HL-60/S4 treated with retinoic acid at 250 ng/mL for 4 days and 3 days (cell line): Measurements from ENCODE around the gene BTRC.

Experiments
- in situ Hi-C: fragments of 300-500 bp; cut with MboI; formaldehyde crosslinking; loops from 2 replicates; pipeline ENCODE4 v1.7.0; 2022; ENCODE audit warnings: low sequenced_read_pairs

The BTRC gene

DNA sequence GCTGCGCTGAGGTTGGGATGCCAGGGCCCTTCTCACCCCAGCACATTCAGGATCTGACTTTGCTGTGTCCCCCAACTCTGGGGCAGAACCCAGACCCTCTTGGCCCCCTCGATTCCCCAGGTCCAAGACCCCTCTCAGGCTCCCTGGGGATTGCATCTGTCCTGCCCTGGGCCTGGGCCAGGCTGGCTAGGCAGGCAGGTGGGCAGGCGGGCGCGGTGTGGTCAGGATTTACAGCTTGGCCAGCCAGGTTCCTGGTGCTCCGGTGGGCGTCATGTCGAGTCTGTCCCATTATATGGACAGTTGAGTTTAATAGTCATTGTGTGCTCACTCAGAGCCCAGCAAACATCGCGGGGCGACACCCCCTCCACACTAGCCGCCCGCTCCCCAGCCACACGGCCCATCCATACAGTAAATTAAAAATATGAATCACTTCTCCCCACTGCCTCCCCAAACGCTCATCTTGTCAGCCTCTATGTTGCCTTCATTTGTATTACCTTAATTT is 210.6 kb downstream of the BTRC start:
- in situ Hi-C loops: no loop called here

DNA sequence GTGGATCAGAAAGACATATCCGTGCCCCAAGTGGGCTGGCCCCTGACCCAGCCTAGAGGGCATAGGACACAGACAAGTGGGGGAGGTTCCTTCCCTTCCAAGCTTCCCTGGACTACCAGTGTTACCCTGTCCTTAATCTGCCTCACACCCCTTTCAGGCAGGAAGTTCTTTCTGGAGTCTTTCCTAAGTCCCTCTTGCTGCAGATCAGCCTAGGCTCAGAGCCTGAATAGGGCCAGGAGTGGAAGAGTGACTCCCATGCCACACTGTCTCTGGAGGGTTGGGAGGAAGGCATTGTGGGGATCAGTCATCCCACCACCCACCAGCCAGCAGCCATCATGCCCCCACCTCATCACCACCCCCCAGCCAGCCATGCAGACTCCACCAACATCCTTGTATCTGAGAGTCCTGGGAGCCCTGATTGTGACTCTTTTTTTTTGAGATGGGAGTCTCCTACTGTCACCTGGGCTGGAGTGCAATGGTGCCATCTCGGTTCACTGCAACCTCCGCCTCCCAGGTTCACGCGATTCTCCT is 211.5 kb downstream of the BTRC start:
- in situ Hi-C loops: no loop called here

DNA sequence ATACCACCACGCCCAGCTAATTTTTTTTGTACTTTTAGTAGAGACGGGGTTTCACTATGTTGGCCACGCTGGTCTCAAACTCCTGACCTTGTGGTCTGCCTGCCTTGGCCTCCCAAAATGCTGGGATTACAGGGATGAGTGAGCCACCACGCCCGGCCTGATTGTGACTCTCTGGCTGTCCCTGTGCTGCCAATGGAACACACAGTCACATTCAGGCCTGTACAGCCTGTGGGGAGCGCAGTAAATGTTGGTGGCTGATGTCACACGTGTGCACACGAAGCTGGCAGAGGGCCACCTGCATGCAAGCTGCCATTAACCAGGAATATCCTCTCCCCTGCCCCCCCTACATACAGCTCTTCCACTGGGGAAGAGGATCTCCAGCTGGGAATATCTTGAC is 212.0 kb downstream of the BTRC start:
- in situ Hi-C loops: no loop called here

DNA sequence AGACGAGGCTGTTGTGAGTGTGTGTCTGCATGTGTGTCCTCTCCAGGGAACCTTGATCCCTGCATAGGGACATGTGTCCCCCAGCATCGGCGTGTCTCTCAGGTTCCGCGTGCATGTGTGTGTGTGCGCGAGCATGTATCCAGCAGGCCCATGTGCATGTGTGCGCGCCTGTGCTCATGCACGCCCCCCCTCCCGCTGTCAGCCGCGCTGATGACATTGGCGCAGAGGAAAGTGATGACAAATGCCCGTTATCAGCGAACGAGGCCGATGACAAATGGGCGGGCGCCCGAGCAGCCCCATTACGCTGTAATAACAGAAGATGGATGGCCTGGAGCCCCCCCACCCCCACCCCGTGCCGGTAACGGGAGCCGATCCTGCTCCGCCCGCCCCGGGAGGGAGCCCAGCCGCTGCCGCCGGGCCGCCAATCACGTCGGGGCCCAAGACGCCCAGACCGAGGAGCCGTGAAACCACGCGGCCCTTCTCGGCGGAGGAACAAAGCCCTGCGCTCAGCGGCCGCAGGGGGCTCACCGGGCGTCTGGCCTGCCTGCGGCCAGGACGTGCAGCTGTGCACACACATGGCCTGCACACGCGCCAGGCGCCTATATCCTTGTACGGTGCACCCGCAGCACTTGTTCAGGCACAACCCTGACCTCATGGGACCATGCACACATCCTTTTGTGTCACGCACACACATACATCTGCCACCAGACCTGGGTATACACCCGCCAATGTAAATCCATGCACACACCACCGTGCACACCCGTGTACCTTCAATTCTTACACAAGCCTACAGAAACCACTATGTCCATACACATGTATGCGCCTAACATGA is 212.6 kb downstream of the BTRC start:
- in situ Hi-C loops: no loop called here

DNA sequence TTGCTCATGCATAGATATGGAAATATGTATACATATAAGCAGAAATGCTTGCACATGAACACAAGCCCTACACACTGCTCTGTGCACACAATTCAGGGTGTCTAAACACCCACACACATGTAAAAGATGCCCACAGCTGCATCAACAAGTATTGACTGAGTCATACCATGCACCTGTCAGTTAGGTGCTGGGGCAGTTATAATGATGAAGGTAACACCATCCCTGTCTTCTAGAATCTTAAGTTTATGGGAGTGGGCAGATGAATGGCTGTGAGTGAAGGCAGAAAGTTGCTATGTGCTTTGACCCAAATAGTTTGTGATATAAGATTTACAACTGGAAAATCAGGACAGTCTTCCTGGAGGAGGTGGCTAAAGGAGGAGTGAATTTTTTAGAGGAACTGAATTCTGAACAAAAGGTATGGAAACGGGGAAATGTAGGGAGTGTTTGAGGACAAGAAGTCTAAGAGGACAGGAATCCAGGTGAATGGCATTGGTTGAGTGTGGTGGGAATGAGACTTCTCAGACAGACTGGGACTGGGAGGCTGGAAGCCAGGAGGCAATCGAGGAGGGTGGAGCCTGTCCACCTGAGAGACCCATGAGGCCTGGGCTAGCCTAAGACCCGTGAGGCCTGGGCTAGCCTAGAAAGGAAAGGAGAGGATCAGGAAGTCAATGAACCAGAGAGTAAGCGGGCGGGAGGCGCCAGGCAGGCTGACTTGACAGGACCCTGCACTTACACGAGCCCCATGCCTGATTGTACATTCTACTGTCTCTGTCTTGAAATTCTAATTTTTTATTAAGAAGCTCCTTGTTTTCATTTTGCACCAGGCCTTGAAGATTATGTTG is 213.4 kb downstream of the BTRC start:
- in situ Hi-C loops: no loop called here

DNA sequence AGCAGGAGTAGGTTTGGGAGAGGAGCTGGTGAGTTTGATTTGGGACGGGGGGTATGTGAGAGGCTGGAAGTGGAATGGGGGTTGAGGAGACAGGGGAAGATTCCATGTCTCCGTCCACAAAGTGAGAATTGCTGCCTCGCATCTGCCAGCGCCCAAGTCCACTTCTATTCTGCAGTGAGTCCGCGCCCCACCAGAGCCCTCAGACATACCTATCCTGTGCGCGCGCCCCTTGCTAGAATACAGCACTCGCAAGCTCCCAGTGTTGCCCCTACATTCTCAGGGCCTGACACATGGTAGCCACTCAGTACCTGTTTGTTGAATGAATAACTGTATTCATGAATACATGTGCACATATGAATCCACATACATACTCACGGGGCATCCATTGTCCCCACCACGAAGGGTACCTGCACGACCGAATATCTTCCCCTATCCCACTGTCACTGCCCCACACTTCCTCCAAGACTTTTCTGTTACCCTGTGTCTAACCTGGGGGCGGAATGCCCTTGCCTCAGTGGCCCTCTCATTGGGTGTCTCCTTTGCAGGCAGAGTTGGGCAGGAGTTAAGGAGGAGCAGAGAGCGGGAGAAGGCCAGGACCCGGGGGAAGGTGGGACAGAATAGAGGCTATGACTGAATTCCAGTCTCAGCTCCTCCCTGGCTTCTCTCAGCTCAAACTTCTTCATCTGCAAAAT is 214.2 kb downstream of the BTRC start:
- in situ Hi-C loops: no loop called here

DNA sequence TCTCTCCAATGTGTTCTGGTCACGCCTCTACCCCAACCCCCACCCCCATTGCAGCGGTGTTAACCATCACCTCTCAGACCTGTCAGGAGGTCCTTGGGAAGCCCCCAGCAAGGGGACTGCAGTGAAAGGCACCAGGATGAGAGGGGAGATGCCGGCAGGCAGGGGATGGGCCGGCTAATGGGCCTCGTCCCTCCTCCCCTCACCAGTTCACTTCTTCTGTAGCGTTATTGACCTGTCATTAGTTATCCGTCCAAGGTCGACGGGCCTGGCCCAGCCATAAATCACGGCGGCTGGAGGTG is 215.3 kb downstream of the BTRC start:
- in situ Hi-C loops: no loop called here

DNA sequence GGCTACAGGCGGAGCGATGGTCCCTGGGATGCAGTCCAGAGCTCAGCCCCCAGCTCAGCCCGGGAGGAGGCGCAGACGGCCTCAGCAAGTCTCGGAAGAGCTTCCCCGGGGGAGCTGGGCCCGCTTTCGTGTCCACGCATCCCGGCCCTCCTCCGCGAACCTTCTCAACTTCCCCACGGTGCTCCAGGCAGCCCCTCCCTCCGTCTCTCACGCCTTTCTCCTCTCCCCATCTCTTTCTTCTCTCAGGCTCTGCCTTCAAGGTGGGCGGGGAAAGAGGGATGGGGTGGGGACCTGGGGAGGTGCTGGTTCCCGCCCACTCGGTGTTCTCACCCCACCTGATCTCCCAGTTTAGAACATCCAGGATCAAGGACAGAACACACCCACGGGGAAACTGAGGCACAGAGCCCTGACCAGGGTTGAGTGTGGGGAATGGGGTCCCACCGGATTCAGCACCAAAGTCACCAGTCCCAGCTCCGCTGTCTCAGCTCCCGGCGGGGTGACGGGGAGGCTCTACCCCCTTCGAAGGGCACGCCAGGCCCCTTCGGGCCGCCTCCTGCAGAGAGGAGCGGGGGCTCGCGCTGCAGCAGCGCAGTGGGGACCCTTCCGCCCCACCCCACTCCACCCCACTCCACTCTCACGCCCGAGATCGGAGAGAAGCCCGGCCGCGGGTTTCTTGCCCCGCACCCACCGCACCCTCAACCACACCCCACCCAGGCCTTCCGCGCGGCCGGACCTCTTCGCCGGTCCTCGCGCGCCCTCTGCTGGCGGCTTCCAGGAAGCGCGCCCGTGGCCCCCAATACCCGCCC is 215.9 kb downstream of the BTRC start:
- in situ Hi-C loops: no loop called here

DNA sequence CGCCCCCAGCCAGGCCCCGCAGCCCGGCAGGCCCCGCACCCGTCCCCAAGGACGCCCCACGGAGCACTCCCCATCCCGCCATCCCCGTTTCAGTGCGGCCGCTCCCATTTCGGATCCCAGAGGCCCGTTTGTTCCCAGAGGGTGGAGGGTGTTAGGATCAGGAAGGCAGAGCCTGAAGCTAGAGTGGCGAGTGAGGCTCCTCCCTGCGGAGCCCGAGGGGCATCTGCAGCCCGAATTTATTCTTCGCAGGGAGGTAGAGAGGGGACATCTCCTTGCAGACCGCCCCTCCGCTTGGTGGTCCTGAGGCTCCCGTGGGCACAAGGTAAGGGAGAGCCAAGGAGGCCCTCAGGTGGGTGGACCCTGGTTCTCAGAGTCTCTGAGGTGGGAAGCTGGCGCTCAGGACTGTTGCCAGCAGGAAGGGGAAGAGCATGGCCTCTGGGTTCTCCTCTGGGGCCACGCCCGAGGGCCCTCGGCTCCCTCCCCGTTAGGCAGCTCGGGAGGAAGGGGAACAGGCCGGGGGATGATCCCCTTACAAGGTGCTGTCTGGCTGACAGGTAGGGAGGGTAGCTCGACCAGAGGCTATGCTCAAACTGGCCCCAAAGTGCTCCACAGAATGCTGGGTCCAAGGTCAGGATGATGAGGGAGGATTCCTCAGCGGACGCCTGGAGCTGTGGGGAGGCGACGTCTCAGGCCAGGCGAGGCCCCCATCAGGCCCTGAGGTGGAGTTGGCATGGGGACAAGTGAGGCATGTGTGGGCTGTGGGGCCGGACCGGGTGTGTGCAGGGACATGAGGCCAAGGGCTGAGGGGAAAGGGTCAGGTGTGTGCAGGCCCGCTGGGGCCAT is 216.7 kb downstream of the BTRC start:
- in situ Hi-C loops: no loop called here

DNA sequence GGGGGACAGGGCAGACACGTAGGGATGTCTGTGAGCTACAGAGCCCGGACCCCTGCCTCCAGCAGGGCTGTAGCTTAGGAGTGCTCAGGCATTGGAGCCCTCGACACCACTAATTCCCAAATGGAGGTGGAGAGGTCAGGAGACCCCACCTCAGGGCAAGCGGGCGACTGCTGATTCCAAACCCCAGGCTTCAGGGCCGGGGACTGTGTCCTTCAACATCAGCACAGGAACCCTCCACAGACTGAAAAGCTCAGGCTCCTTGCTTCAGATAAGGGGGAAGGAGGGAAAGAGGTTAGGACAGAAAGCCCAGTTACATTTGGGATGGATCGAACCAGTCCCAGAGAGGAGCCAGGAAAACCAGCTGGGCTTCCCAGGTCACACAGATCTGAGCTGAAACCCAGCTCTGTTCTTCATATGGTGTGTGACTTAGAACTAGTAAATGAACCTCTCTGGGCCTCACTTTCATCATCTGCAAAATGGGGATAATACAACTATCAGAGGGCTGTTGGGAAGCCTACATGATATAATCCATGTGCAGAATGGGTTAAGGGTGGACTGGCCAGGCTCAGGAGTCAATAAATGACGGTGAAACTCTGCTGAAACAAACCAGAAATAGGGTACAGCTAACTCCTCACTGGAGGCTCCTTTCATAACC is 217.4 kb downstream of the BTRC start:
- in situ Hi-C loops: no loop called here

DNA sequence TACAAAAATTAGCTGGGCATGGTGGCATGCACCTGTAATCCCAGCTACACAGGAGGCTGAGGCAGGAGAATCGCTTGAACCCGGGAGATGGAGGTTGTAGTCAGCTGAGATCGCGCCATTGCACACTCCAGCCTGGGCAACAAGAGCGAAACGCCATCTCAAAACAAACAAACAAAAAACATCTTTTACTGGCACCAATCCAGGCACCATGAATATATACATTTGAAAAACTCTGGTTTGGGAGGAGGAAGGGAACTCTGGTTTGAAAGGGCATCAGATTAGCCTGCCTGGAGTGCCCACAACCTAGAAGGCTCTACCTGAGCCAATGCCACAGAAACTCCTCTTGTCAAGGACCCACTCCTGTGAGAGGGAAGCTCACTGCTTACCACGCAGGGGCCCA is 218.2 kb downstream of the BTRC start:
- in situ Hi-C loops: no loop called here

DNA sequence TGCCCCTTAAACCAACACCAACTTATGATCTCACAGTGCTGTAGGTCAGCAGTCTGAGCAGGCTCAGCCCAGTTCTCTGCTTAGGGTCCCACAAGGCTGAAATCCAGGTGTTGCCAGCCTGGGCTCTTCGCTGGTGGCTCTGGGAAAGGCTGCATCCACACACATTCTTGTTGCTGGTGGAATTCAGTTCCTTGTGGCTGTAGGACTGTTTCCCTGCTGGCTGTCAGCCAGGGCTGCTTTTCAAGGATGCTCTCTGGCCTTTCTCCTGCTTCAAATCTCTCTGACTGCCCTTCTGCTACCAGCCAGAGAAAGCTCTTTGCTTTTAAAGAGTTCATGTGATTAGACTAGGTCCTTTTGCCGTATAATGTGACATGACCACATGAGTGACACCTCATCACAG is 218.8 kb downstream of the BTRC start:
- in situ Hi-C loops: no loop called here

DNA sequence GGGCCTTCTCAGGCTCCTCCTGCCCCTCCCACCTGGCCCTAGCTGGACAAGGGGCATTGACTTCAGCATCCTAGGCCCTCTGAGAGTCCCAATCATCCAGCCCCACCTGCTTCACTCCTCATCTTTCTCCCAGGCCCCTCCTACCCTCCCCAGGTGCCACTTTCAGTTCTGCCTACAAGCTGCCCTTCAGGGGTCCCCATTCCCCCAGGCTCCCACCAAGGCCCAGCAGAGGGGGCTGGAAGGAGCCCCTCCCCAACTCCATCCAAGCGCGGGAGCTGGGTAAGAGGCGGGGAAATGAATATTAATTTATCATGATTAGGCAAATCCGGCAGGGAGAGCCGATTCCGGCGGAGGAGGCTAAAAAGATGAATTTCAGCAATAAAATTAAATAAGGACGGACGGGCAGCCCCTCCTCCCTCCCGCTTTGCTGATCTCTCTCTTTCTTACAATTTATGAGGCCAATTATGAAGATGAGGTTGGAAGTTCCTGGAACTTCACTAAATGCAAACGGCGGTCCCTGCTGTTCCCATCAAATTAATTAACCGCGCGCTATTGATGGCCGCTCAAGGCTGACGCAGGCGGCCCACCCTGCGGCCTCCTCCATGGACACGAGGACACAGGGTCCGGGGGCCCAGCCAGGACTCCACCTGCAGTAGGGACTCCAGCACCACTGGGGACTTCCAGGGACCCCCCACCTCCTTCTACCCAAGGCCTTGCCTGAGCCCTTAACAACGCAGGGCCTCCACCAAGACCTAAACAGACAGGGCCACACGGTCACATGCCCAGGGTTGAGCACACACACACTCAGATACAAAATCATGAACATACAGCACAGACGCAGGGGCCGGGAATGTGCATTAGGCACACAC is 220.2 kb downstream of the BTRC start:
- in situ Hi-C loops: no loop called here

DNA sequence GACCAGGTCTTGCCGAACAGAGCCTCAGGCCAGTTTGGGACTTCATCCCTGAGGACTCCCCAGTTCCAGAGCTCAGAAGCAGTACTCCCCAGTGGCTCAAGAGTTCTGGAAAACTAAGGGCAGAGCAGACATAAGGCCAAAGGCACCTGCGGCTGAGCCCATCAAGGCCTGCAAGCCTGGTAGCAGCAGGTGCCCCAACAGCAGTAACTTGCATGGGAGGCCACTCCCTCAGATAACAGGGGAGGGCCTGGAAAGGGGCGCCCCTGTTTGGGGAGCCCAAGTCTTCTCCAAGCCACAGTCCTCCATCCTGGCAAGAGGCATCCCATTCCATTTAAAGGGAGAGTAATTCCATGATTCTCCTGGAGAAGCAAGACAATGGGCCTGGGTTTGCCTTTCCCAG is 221.1 kb downstream of the BTRC start:
- in situ Hi-C loops: no loop called here

DNA sequence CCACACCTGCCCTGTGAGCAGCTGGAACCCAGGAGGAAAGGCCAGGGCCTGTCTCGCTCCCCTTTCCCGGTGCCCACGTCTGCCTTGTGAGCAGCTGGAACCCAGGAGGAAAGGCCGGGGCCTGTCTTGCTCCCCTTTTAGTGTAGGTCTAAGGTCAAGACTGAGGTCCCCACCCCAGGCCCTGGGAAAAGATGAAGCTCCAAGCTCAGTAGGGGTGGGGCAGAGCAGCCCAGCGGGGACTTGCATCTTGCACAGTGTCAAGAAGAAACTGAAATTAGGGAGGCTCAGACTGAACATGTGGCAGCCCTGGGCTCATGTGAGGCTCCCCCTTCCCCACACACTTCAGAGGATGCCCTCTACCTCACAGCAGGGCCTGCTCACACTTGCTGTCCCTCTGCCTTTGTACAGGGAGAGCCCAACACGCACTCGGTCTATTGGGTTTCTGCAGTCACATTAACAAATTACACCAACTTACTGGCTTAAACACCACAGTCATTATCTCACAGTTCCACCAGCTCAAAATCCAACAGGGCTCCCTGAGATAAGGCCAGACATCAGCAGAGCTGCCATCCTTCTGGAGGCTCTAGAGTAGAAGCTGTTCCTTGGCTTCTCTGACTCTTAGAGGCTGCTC is 221.7 kb downstream of the BTRC start:
- in situ Hi-C loops: no loop called here

DNA sequence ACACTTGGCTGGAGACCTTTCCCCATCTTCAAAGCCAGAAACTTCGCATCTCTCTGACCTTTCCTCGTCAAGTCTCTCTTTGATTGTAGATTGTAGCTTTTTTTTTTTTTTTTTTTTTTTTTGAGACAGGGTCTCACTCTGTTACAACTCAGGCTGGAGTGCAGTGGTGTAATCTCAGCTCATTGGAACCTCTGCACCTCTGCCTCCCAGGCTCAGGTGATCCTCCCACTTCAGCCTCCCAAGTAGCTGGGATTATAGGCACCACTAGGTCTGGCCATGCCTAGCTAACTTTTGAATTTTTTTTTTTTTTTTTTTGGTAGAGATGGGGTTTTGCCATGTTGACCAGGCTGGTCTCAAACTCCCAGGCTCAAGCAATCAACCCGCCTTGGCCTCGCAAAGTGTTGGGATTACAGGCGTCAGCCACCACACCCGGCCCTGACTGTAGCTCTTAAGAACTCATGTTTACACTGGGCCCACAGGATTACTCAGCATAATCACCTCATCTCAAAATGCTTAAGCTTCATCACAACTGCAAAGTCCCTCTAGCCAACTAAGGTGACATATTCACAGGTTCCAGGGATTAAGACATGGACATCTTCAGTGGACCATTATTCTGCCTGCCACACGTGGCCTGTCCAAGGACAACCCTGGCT is 222.4 kb downstream of the BTRC start:
- in situ Hi-C loops: no loop called here
